PFSK-1 (cell line): ENCODE measurements around the gene ANKRD60.

Experiments
- FOXP2 ChIP-seq: optimal IDR thresholded peaks from 2 replicates; pipeline ENCODE3; 2011; ENCODE audit warnings: borderline replicate concordance, control low read depth, inconsistent platforms; ENCODE audit not compliant: insufficient read depth; ENCODE audit errors: extremely low read length, extremely low read depth
- POLR2AphosphoS5 ChIP-seq: IDR thresholded peaks from 2 replicates; pipeline ENCODE4 v1.6.1; 2012; ENCODE audit warnings: low read depth, mild to moderate bottlenecking, control low read depth, low read length, moderate library complexity
- SIN3A ChIP-seq: IDR thresholded peaks from 2 replicates; pipeline ENCODE4 v1.6.1; 2012; ENCODE audit warnings: mild to moderate bottlenecking, low read length, moderate library complexity, borderline replicate concordance; ENCODE audit not compliant: insufficient read depth
- TAF1 ChIP-seq: IDR thresholded peaks from 2 replicates; pipeline ENCODE4 v1.6.1; 2012; ENCODE audit warnings: low read length, control low read depth, borderline replicate concordance; ENCODE audit not compliant: insufficient read depth
- TF ChIP-seq, protein P1 (sequence below), 2 experiments: IDR thresholded peaks; 2 replicates each; pipeline versions ENCODE4 v1.6.1 to v1.8.0; 2011 to 2012; ENCODE audit warnings: low read depth in 2 of 2, low read length in 2 of 2, control low read depth in 1 of 2, inconsistent platforms in 1 of 2, mild to moderate bottlenecking in 1 of 2, moderate library complexity in 1 of 2; ENCODE audit not compliant: insufficient read depth in 1 of 2

GRCh38 chr20:58239216-58239615, 10.8 kb upstream of the ANKRD60 start:
- no peak for TF ChIP-seq POLR2AphosphoS5
- TF ChIP-seq, protein P1, sequence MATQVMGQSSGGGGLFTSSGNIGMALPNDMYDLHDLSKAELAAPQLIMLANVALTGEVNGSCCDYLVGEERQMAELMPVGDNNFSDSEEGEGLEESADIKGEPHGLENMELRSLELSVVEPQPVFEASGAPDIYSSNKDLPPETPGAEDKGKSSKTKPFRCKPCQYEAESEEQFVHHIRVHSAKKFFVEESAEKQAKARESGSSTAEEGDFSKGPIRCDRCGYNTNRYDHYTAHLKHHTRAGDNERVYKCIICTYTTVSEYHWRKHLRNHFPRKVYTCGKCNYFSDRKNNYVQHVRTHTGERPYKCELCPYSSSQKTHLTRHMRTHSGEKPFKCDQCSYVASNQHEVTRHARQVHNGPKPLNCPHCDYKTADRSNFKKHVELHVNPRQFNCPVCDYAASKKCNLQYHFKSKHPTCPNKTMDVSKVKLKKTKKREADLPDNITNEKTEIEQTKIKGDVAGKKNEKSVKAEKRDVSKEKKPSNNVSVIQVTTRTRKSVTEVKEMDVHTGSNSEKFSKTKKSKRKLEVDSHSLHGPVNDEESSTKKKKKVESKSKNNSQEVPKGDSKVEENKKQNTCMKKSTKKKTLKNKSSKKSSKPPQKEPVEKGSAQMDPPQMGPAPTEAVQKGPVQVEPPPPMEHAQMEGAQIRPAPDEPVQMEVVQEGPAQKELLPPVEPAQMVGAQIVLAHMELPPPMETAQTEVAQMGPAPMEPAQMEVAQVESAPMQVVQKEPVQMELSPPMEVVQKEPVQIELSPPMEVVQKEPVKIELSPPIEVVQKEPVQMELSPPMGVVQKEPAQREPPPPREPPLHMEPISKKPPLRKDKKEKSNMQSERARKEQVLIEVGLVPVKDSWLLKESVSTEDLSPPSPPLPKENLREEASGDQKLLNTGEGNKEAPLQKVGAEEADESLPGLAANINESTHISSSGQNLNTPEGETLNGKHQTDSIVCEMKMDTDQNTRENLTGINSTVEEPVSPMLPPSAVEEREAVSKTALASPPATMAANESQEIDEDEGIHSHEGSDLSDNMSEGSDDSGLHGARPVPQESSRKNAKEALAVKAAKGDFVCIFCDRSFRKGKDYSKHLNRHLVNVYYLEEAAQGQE (IDR thresholded peaks at IDR 0.05; ENCODE audit: insufficient read depth in 1 of 2, low read depth in 2 of 2, low read length in 2 of 2): no peak
- TF ChIP-seq TAF1: no peak
- no peak for TF ChIP-seq SIN3A
- no peak for TF ChIP-seq FOXP2
